ENCODE results near the gene GSTA2.
"Not testable (repeated sequence)": the region's sequence is repeated elsewhere in the genome, so short reads cannot be mapped to it uniquely, and the experiment has no call there.

The GSTA2 gene

DNA sequence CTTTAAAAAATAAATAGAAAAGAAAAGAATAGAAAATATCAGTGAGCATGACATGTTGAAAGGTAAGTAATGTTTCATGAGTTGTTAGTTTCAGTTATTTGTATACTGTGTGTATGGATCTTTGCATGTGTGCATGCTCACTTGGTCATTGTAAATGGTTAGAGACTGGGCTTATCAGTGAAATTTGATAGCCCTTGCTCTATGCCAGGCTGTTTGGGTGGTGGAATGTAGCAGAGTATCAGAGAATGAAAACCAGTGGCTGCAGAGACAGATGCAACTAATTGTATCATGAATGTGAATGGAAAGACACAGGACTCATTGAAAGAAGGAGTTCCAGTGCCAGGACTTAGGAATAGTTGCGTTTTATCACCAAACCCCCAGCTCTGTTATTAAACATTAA lies 4.2 kb downstream of the GSTA2 start:
- no peak for DNase-seq

- not testable (repeated sequence) for DNase-seq
These were observed 5.5 kb downstream of the GSTA2 start for GRCh38 chr6:52757651-52758338.

GRCh38 chr6:52754443-52754842 lies 8.8 kb downstream of the GSTA2 start:
- no peak for DNase-seq

- DNase-seq, result not testable (repeated sequence)
These were observed 10.1 kb downstream of the GSTA2 start for GRCh38 chr6:52753137-52753536.

- no peak for DNase-seq
These were observed 11.0 kb downstream of the GSTA2 start for GRCh38 chr6:52752310-52752709.

- DNase-seq, result peak; percentile 23
These were observed 13.6 kb downstream of the GSTA2 start for GRCh38 chr6:52749556-52750152.

DNA sequence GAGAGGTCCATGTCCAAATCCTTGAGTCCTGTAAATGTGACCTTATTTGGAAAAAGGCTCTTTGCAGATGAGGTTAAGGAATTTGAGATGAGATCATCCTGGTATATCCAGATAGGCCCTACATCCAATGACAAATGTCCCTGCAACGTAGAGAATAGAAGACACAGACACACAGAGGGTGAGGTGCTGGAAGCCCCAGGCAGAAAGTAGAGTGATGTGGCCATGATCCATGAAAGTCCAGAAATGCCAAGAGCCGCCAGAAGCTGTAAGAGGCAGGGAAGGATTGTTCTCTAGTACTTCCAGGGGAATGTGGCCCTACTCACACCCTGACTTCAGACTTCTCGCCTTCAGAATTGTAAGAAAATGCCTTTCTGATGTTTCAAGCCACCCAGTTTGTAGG lies 16.0 kb downstream of the GSTA2 start:
- not testable (repeated sequence) for DNase-seq

- no peak for DNase-seq
These were observed 17.1 kb downstream of the GSTA2 start for GRCh38 chr6:52746213-52746612.

- DNase-seq, result no peak
These were observed 17.5 kb downstream of the GSTA2 start for GRCh38 chr6:52745764-52746201.

- no peak for DNase-seq
These were observed 21.4 kb downstream of the GSTA2 start for GRCh38 chr6:52741872-52742271.

DNA sequence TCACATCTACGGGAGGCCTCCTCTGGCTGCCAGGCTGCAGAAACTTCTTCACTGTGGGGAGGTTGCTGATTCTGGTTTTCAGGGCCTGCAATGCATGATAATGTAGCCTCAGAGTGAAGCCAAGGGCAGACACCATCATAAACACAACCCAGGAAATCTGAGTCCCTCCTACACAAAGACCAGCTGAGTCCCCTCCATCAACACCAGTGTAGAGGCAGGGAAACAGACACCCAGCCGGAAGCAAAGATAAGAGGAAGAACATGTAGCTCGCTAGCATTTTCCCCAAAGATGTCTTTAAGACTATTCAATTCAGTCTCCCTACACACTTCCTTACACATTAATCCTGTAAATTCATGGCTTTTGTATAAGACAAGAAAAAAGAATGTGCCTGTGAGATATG lies 23.6 kb downstream of the GSTA2 start:
- DNase-seq, result no peak

DNA sequence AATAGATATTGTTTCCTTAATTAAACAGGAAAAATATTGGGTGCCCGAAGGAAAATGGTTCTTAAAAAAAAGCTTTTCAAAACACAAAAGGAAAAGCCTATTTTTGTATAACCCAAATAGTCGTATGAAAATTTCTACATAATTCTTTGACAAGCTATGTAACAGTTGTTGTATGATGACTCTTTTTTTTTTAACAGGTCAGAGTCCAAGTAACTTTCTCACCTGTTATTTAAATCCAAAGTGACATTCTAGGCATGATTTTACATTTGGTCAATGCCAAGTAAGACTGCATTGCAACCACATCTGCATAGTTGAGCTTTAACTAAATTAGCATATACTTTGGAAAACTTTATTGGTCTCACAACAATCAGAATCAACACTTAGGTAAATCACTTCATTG lies 24.1 kb downstream of the GSTA2 start:
- no peak for DNase-seq

GRCh38 chr6:52736145-52736544 lies 27.1 kb downstream of the GSTA2 start:
- no peak for DNase-seq

DNA sequence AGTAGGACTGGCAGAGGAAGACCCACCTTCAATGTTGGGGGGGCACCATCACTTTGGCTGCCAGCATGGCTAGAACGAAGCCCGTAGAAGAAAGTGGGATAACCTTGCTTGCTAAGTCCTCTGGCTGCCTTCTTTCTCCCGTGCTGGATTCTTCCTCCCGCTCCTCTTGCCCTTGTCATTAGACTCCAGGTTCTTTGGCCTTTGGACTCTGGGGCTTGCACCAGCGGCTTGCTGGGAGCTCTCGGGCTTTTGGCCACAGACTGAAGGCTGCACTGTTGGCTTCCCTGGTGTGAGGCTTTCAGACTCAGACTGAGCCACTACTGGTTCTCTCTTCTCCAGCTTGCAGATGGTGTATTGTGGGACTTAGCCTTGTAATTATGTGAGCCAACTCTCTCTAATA lies 28.2 kb downstream of the GSTA2 start:
- DNase-seq, result no peak

- DNase-seq, result no peak
These were observed 29.2 kb downstream of the GSTA2 start for GRCh38 chr6:52734072-52734471.

- no peak for DNase-seq
These were observed 30.1 kb downstream of the GSTA2 start for GRCh38 chr6:52733172-52733571.

DNA sequence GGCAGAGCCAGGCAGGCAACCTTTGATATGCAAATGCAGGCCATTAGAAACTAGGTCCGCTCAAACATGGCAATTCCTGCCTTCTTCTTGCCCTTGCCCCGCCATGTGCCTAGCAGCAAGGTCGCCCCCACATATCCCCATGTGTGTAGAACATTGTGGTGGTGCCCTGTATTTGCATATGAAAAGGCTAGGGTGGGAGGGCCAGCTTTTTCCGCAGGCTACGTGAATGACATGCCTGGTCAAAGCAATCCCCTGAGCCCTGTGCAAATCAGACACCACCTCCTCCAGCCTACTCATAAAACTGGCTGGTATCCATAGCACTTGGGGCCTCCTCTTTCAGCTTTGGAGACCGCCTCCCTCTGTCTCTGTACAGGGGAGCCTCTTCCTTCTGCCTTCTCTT lies 31.6 kb downstream of the GSTA2 start:
- no peak for DNase-seq

GRCh38 chr6:52729576-52729975 lies 33.7 kb downstream of the GSTA2 start:
- DNase-seq, result no peak

- DNase-seq, result no peak
These were observed 34.9 kb downstream of the GSTA2 start for GRCh38 chr6:52728394-52728793.

DNA sequence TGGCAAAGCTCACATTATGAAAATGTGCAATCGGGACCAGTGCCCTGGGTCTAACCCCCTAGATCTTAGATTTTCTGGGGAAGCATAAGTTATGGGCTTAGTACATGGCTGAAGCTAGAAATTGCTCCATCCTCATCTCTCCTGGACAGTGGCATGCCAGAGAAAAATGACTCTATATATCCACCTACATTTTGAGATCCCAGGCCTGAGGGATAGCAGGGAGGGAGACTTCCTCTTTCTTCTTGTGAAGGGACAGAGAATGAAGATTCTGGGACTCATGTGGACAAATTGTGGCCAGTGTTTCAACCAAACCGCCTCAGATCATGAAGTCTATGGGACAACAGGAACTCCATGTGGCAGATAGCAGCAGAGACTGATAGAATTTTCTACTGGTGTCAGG lies 35.4 kb downstream of the GSTA2 start:
- DNase-seq, result no peak

GRCh38 chr6:52726741-52727535 lies 36.3 kb downstream of the GSTA2 start:
- no peak for DNase-seq

DNA sequence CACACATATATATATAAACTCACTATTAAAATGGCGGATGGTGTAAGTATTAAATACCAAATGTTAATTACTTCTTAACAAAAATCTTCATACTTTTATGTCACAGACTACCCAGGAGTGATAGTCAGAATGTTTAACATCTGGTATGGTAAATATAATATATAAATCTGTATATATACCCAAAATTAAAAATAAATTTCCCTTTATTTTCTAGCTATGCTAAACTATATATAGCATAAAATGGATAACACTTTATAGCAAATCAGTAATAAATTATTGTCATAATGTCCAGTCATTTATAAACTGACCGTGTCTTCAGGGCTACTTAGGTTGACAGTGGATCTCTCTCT lies 37.1 kb downstream of the GSTA2 start:
- no peak for DNase-seq

DNA sequence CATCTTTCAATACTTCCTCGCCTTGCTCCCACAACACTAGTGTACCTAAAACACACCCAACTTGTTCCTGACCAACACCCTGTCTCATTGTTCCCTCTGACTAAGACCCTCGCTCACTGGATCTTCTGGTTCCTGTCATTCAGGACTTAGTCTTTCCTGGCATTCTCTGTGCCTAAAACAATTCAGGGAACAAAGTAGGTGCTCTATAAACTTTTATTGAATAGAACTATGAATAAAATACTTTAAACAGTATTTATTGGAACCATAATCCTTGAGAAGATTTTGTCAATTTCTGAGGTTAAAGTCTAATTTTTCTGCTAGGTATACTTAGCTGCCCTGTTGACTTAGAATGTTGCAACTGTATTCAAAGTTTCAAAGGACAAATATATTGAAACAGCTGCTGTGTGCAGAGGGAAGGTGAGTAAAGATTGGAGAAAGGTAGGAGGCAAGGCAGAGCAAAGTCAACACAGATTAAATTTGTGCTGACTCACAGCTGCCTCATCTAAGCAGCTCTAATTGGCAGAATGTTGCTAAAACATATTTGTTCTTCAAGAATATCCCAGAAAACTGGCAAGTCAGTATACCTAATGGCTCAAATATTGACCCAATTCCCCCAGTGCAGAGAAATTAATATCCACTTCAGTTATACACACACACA lies 37.6 kb downstream of the GSTA2 start:
- DNase-seq, result no peak

DNA sequence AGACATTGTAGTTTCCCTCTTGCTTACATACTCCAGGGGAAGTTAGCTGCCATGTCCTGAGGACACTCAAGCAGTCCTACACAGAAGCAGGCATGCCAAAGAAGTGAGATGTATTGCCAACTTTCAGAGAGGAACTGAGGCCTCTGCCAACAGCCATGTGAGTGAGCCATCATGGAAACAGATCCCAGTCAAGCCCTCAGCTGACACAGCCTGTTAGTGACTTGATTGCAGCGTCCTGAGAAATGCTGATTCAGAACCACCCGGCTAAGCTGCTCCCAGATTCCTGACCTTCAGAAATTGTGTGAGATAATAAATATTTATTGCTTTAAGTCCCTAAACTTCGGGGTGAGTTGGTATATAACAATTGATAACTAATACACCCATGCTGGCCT lies 38.1 kb downstream of the GSTA2 start:
- DNase-seq, result no peak
